Measurements from ENCODE around the gene LIPG.
"Not testable (repeated sequence)": the region's sequence is repeated elsewhere in the genome, so short reads cannot be mapped to it uniquely, and the experiment has no call there.

The LIPG gene

GRCh38 chr18:49547701-49548100 lies 14.2 kb upstream of the LIPG start:
- no peak for DNase-seq

DNA sequence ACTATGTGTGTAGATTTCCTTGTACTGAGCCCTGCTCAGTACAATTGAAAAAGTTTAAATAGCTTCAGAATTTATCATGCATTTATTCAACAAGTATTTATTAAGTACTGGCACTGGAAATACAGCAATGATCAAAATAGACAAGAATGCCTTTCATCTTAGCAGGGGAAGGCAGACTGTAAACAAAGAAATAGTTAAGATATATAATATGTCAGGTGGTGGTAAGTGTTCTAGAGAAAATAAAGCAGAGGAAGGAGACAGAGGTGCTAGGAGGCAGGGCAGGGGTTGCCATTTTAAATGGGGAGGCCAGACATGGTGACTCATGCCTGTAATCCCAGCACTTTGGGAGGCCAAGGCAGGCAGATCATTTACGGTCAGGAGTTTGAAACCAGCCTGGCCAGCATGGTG lies 13.6 kb upstream of the LIPG start:
- no peak for DNase-seq

- DNase-seq, result no peak
Measured at GRCh38 chr18:49550621-49551339, 11.1 kb upstream of the LIPG start.

- no peak for DNase-seq
Measured at GRCh38 chr18:49553003-49553402, 8.9 kb upstream of the LIPG start.

GRCh38 chr18:49555641-49556040 lies 6.2 kb upstream of the LIPG start:
- DNase-seq, result no peak

- no peak for DNase-seq
Measured at GRCh38 chr18:49558356-49558755, 3.5 kb upstream of the LIPG start.

DNA sequence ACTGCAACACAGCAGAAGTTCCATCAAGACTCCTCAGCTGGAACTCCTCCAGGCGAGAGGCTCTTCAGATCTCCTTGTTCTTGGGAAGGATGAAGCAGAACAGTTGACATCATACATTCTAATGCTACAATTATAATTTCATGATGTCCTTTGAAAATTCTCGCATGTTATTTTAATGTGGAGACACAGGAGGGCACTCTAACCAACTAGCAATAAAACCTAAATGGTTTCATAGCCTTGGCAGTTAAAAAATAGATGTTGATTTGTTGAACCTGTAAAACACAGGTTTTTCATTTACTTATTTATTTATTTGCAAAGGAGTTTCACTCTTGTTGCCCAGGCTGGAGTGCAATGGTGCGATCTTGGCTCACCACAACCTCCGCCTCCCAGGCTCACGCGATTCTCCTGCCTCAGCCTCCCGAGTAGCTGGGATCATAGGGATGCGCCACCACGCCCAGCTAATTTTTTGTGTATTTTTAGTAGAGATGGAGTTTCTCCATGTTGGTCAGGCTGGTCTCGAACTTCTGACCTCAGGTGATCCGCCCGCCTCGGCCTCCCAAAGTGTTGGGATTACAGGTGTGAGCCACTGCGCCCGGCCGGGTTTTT lies 2.4 kb upstream of the LIPG start:
- peak; percentile 51 for DNase-seq

GRCh38 chr18:49560277-49560623 lies 1.6 kb upstream of the LIPG start:
- DNase-seq, result no peak

DNA sequence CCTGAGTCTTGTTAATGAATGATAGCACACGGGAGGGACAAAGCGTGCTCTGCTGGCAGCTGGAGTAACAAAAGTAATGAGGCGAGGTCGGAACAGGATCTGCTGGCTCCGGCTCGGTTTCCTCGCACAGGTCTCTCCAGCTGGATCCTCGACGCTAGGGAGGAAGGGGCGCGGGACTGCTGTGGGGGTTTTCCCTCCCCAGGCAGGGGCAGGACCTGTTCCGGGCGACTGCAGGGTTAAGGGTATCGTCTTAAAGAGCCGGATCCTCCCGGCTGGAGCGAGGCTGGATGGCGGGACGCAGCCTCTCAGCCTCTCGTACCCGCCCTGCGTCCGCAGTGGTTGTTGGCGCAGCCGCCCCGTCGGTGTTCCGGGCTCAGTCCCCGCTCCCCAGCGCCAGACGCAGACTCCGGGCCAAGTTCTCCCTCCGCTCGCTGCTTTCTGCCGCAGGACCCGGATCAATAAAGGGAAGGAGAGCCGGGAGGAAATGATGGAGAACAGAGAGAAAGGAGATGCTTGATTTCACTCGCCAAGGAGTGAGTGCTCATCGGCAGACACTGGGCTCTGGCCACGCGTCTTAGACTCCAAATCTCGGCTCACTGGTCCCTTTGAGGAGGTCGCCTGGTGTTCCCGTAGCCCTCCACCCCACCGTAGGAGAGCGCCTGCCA lies 1.1 kb upstream of the LIPG start:
- DNase-seq, result peak; percentile 28

- DNase-seq, result no peak
Measured at GRCh38 chr18:49562481-49563129, 748 bp downstream of the LIPG start.

GRCh38 chr18:49563130-49563540 lies 1.3 kb downstream of the LIPG start:
- no peak for DNase-seq

DNA sequence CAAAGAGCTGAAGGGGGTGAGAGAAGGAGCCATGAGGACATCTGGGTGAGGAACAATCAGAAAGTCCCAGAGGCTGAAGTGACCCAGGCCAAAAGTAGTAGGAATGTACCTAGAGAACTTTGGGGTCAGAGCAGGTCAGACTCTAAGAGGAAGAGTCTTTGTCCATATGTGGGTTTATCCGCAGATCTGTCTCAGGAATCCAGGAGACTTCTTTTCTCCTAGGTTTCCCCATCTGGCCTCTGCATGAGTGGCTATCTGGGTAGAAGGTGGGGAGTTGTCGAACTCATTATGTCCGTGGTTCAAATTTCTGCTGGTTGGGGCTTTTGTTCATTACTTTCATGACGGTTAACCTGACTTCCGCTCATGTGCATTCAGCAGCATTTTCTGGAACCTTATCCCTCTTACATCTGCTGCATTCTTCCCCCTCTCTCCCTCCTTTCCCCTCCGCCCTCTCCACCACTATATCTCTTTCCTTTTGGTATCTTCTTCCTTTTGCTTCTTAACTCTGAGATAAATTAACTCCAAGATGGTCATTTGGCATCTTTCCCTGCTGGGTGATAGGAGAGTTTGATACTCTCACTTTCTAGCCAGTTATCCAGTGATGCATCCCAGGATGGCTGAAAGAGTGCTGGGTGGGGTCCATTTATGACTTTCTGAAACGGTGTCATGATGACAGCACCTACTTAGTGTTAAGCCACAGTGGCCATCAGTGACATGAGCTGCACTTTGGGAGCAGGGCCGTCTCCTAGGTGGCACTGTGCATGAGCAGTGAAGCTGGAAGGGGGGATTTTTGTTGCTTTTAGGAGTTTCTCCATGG lies 2.1 kb downstream of the LIPG start:
- no peak for DNase-seq

DNA sequence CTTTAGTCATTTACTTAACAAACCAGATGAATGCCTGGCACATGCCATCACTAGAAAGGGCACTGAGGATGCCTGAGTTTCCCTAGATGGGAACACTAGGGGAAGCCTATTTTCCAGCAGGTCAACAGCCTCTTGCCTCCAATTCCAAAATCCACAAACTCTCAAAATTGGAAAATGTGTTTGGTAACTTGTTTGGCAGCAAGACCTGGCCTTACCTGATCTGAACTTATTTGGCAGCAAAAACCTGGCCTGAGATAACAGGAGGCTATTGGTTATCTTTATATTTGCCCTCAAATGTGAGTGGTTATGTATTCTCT lies 2.6 kb downstream of the LIPG start:
- no peak for DNase-seq

DNA sequence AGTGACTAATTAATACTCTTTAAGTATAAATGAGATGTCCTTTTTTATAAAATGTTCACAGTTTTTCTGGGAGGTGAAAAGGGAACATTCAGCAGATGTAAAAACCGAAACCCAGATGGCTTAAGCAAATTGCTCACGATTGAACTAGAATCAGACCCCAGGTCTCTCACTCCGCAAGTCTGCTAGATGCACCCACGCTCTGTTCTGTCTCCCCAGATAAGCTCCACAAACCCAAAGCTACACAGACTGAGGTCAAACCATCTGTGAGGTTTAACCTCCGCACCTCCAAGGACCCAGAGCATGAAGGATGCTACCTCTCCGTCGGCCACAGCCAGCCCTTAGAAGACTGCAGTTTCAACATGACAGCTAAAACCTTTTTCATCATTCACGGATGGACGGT lies 3.2 kb downstream of the LIPG start:
- DNase-seq, result no peak

DNA sequence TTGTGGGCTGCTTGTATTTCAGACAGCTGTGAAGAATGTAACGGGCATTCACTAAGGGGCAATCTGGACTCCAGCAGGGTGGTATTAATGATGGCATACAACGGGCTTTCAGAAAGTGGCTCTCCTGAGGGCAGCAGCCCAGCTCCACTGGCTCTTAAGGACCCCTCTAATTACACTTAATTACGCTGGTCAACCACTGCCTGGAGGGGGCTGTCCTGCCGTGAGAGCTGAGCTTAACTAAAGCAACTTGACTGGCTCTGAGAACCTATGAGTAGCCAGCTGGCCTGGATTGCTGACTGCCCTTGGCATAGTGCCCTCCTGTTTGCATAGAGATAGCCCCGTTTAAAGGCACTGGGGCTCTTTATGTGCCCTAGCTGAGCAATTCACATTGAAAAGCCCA lies 3.8 kb downstream of the LIPG start:
- DNase-seq, result peak; percentile 4

DNA sequence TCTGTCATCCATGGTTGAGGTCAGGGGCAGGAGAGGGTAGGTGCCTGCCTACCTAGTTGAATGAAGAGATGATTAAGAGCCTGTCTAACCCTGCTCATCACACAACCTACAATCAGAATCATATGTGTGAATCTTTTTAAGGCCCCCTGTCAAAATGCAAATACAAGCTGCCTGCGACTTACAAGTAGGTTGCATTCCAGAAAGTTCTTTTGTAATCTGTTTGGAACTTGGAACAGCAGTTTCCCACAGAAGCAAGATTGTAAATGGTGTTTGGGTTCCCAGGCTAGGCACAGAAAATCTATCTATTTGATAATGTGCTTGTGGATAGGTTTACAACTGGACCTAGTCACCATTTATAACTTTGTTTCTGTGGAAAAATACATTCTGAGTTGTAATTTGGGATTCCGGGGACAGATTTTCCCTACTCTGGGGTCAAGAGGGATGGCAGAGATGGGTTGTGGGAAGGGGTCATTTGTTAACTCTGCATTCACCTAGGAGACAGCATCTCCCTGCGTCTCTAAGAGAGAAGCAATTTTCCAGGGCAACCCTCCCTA lies 4.4 kb downstream of the LIPG start:
- no peak for DNase-seq

DNA sequence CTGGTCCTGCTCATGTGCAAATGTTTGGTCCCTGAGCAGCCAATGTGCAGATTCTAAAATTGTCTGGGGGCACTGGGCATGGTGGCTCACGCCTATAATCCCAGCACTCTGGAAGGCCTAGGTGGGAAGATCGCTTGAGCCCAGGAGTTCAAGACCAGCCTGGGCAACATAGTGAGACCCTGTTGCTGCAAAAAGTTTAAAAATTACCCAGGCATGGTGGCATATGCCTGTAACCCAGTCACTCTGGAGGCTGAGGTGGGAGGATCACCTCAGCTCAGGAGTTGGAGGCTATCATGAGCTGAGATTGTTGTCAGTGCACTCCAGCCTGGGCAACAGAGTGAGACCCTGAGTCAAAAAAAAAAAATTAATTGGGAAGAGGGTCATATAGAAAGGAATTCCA lies 5.1 kb downstream of the LIPG start:
- no peak for DNase-seq

GRCh38 chr18:49569724-49570123 lies 7.9 kb downstream of the LIPG start:
- DNase-seq, result no peak

DNA sequence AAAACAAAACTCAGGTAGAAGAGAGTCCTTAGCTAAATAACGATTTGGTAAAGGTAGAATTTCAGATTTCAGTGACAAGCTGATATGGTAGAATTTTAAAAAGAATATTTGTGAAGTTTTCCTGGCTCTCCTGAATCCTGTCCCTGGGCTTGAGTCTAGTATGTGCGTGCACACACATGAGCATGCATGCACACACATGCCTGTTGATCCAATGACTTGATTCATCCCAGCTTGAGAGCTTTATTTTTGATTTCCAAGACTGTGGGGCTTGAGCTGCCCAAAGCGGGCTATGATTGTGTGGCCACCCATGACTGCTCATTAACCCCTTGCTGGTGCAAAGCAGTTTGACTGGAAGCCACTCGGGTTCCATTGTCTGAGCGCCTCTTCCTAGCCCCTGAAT lies 9.0 kb downstream of the LIPG start:
- no peak for DNase-seq

DNA sequence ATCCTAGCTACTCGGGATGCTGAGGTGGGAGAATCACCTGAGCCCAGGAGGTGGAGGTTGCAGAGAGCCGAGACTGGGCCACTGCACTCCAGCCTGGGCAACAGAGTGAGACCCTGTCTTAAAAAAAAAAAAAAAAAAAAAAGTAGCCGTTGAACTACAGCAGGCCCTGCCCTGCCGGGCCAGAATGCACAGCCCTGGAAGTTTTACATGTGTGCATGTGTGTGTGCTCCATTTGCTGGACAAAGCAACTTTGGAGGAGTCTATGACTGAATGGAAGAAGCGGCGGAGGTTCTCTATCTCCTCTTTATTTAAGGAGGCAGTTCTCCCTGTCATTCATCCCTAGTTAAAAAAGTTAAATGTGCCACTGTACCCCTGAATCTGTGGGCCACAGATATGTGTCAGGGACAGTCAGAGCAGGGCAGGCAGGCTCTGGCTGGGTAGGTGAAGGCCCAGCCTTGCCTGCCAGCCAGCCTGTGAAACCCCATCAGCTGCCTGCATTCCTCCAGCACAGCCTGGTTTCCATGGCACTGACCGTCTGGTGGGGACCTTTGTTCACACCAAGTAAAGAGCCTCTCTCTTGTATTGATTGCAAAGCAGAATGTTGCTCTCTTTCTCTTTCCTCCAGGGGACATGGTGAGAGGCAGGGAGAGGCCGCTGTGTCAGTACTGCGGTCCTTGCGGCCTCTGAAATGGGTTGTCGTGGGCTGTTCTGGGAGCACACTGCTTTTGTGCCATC lies 10.9 kb downstream of the LIPG start:
- DNase-seq, result no peak

GRCh38 chr18:49573835-49574234 lies 12.0 kb downstream of the LIPG start:
- no peak for DNase-seq

DNA sequence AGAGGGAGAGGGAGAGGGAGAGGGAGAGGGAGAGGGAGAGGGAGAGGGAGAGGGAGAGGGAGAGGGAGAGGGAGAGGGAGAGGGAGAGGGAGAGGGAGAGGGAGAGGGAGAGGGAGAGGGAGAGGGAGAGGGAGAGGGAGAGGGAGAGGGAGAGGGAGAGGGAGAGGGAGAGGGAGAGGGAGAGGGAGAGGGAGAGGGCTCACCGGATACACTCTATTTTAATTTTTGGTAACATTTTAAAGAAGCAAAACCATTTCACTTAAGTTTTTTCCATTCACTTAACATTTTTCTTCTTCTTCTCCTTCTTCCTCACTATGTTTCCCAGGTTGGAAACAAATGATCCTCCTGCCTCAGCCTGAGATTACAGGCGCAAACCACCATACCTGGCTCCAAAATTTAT lies 17.2 kb downstream of the LIPG start:
- DNase-seq, result not testable (repeated sequence)
